OCI-LY7 (cell line): ENCODE results near the gene PYGB. TPM values are rescaled to one million over a fixed set of nuclear protein-coding genes. Genes with fewer than 3 reads are reported as not detected.

Experiments used
- BruUV-seq: library from RNA; stranded (reverse); fragments of 400-500 nt; replicated peaks from 2 replicates; lab custom pipeline; 2021; lab: Mats Ljungman, UMichigan
- CTCF ChIA-PET: fragments of 300-600 bp; sonication (Branson Sonifier 250); formaldehyde crosslinking; loops from one replicate; lab custom pipeline; 2022; ENCODE audit warnings: antibody characterized with exemption; ENCODE audit not compliant: unreplicated experiment; lab: Charles Lee
- POLR2A ChIA-PET: fragments of 300-600 bp; sonication (Branson Sonifier 250); formaldehyde crosslinking; loops from one replicate; lab custom pipeline; 2022; ENCODE audit warnings: antibody characterized with exemption; lab: Charles Lee
- DNase-seq: peaks from one replicate; pipeline ENCODE4 v3.0.0-alpha.2; 2015; ENCODE audit warnings: low spot score
- H2AFZ ChIP-seq: fragments of 200-600 bp; sonication (generic), shearing (Covaris generic); 2 replicates; pipeline ENCODE4 v1.6.1; 2014; ENCODE audit warnings: mild to moderate bottlenecking, antibody characterized with exemption, low read length, moderate library complexity
- H3K27ac ChIP-seq: fragments of 200-600 bp; sonication (generic); 2 replicates; pipeline ENCODE4 v1.5.1; 2014; ENCODE audit warnings: mixed run types, low read depth, mild to moderate bottlenecking, moderate library complexity, low read length, inconsistent platforms; ENCODE audit not compliant: poor library complexity, severe bottlenecking
- H3K36me3 ChIP-seq: fragments of 200-600 bp; sonication (generic); 2 replicates; pipeline ENCODE4 v1.6.1; 2014; ENCODE audit warnings: mild to moderate bottlenecking, antibody characterized with exemption, low read length, moderate library complexity, mixed read lengths; ENCODE audit not compliant: insufficient read depth
- H3K4me1 ChIP-seq: fragments of 200-600 bp; sonication (generic); 2 replicates; pipeline ENCODE4 v1.5.1; 2014; ENCODE audit warnings: mild to moderate bottlenecking, low read length; ENCODE audit not compliant: insufficient read depth, poor library complexity, severe bottlenecking
- H3K4me2 ChIP-seq: fragments of 200-600 bp; sonication (generic); 2 replicates; pipeline ENCODE4 v1.6.1; 2014; ENCODE audit warnings: mild to moderate bottlenecking, low read length
- H3K4me3 ChIP-seq: fragments of 200-600 bp; sonication (generic); 2 replicates; pipeline ENCODE4 v1.5.1; 2014; ENCODE audit warnings: mild to moderate bottlenecking, low read depth, low read length; ENCODE audit not compliant: poor library complexity, severe bottlenecking
- H3K79me2 ChIP-seq: fragments of 200-600 bp; sonication (generic); 2 replicates; pipeline ENCODE4 v1.6.1; 2016; ENCODE audit warnings: low read depth, mild to moderate bottlenecking, low read length, moderate library complexity, mixed read lengths; ENCODE audit not compliant: insufficient read depth
- H3K9me2 ChIP-seq: fragments of 200-600 bp; sonication (generic); 2 replicates; pipeline ENCODE4 v1.6.1; 2016; ENCODE audit warnings: mild to moderate bottlenecking, low read length, mixed read lengths; ENCODE audit not compliant: insufficient read depth
- H3K9me3 ChIP-seq: fragments of 200-600 bp; sonication (generic); 2 replicates; pipeline ENCODE4 v1.6.1; 2014; ENCODE audit warnings: mild to moderate bottlenecking, mixed run types, low read length, mixed read lengths
- H4K20me1 ChIP-seq: fragments of 200-600 bp; sonication (generic); 2 replicates; pipeline ENCODE4 v1.6.1; 2014; ENCODE audit warnings: mild to moderate bottlenecking, antibody characterized with exemption, low read length, moderate library complexity, mixed read lengths; ENCODE audit not compliant: insufficient read depth
- CTCF ChIP-seq: fragments of 200-600 bp; sonication (generic); conservative IDR thresholded peaks from 2 replicates; pipeline ENCODE4 v1.5.1; 2014; ENCODE audit warnings: mild to moderate bottlenecking, antibody characterized with exemption, low read length, moderate library complexity, mixed read lengths
- EZH2phosphoT487 ChIP-seq: fragments of 200-600 bp; sonication (generic); IDR thresholded peaks from 2 replicates; pipeline ENCODE4 v1.6.1; 2018; ENCODE audit warnings: low read depth, borderline replicate concordance, mild to moderate bottlenecking, mixed run types, antibody characterized with exemption, low read length, moderate library complexity, mixed read lengths
- intact Hi-C: fragments of 100-400 bp; cut with micrococcal nuclease; formaldehyde crosslinking; loops from one replicate; pipeline ENCODE4 v1.10.0; 2022; ENCODE audit not compliant: unreplicated experiment
- total RNA-seq, 2 experiments: library from RNA; depleted of rRNA in 1 of 2; stranded (reverse); fragments of >200 nt in 1 of 2; shearing (Covaris generic) in 1 of 2; gene quantifications; 2 replicates each; pipeline ENCODE4 v1.2.3, GENCODE V29; 2014 to 2022

The PYGB gene
- total RNA-seq, 2 experiments from 2014 or later = 4.9 to 7.0 TPM

GRCh38 chr20:25211273-25211672 is 36.6 kb upstream of the PYGB start:
- TF ChIP-seq CTCF (no peak), EZH2phosphoT487 (no peak)
- no peak for DNase-seq
- no peak overlapping the region for H2AFZ ChIP-seq
- H3K79me2 ChIP-seq = no peaks in the 10 kb centered on the region
- H3K9me3 ChIP-seq = no peaks in the 10 kb centered on the region
- POLR2A ChIA-PET = no interaction called here
- CTCF ChIA-PET = no interaction called here
- no peak overlapping the region for H3K4me2 ChIP-seq
- no peaks in the 10 kb centered on the region; the same call in 1 of the 2 replicates for H4K20me1 ChIP-seq
- intact Hi-C loops = no loop called here
- H3K4me3 ChIP-seq = no peak overlapping the region
- no peaks in the 10 kb centered on the region for H3K36me3 ChIP-seq
- no TSS peak for BruUV-seq
- H3K4me1 ChIP-seq = no peaks in the 10 kb centered on the region
- no peaks in the 10 kb centered on the region for H3K9me2 ChIP-seq
- H3K27ac ChIP-seq = no peak overlapping the region

GRCh38 chr20:25212242-25212641 is 35.6 kb upstream of the PYGB start:
- intact Hi-C loops = no loop called here
- no peak for DNase-seq
- Histone ChIP-seq H3K9me2 (no peaks in the 10 kb centered on the region), H3K4me1 (no peaks in the 10 kb centered on the region), H3K9me3 (no peaks in the 10 kb centered on the region), H4K20me1 (no peaks in the 10 kb centered on the region; the same call in 1 of the 2 replicates), H3K36me3 (no peaks in the 10 kb centered on the region), H2AFZ (no peak overlapping the region), H3K27ac (no peak overlapping the region), H3K79me2 (no peaks in the 10 kb centered on the region), H3K4me3 (no peak overlapping the region), H3K4me2 (no peak overlapping the region)
- ChIA-PET POLR2A (no interaction called here), CTCF (no interaction called here)
- no TSS peak for BruUV-seq
- TF ChIP-seq EZH2phosphoT487 = no peak
- no peak for TF ChIP-seq CTCF

- Histone ChIP-seq H3K4me3 (no peak overlapping the region), H3K4me1 (no peaks in the 10 kb centered on the region), H3K4me2 (no peak overlapping the region), H4K20me1 (no peaks in the 10 kb centered on the region; the same call in 1 of the 2 replicates), H3K79me2 (no peaks in the 10 kb centered on the region), H3K9me3 (no peaks in the 10 kb centered on the region), H3K27ac (no peak overlapping the region), H3K36me3 (no peaks in the 10 kb centered on the region), H2AFZ (no peak overlapping the region), H3K9me2 (no peaks in the 10 kb centered on the region)
- ChIA-PET CTCF (no interaction called here), POLR2A (no interaction called here)
- no TSS peak for BruUV-seq
- no peak for DNase-seq
- no peak for TF ChIP-seq CTCF
- no peak for TF ChIP-seq EZH2phosphoT487
- intact Hi-C loops = no loop called here
Observed at GRCh38 chr20:25213566-25214425, 34.1 kb upstream of the PYGB start.
